Esophagus muscularis mucosa (tissue), 4 donors: Measurements from ENCODE around the gene KANSL1. TPM values are rescaled to one million over a fixed set of nuclear protein-coding genes. Genes with fewer than 3 reads are reported as not detected.

Source experiments
- DNase-seq: peaks from one replicate; pipeline ENCODE4 v3.0.0-alpha.2; 2017; ENCODE audit errors: extremely low spot score
- H3K27ac ChIP-seq, 4 donors: fragments of 200-600 bp; sonication (generic); replicated peaks in 1 of 4; 1 replicate in 3 of 4; 2 replicates in 1 of 4; pipeline ENCODE4 v1.5.1; 2016 to 2019; ENCODE audit warnings: mild to moderate bottlenecking in 1 of 4
- H3K27me3 ChIP-seq, 4 donors: fragments of 200-600 bp; sonication (generic); one replicate each; pipeline versions ENCODE4 v1.5.1 to v1.6.0; 2016 to 2019
- H3K36me3 ChIP-seq, 4 donors: fragments of 200-600 bp; sonication (generic); one replicate each; pipeline ENCODE4 v1.5.1; 2016 to 2019
- H3K4me1 ChIP-seq, 4 donors: fragments of 200-600 bp; sonication (generic); one replicate each; pipeline ENCODE4 v1.5.1; 2016 to 2019
- H3K4me3 ChIP-seq, 4 donors: fragments of 200-600 bp; sonication (generic); 1 replicate in 2 of 4; 2 replicates in 2 of 4; pipeline ENCODE4 v1.5.1; 2016 to 2019; ENCODE audit warnings: mild to moderate bottlenecking in 4 of 4, moderate library complexity in 1 of 4
- H3K9me3 ChIP-seq, 4 donors: fragments of 200-600 bp; sonication (generic); 1 replicate in 3 of 4; 2 replicates in 1 of 4; pipeline ENCODE4 v1.5.1; 2016 to 2019
- EP300 ChIP-seq: sonication (generic); formaldehyde crosslinking; IDR thresholded peaks from one replicate; pipeline ENCODE4 v1.6.1; 2017; ENCODE audit warnings: antibody characterized with exemption
- POLR2A ChIP-seq: fragments of 450-650 bp; IDR thresholded peaks from one replicate; pipeline ENCODE4 v1.6.1; 2017; ENCODE audit warnings: antibody characterized with exemption, moderate library complexity, mild to moderate bottlenecking, low read depth
- POLR2AphosphoS5 ChIP-seq, 2 donors: sonication (generic); formaldehyde crosslinking; IDR thresholded peaks; one replicate each; pipeline ENCODE4 v1.6.1; 2017; ENCODE audit warnings: antibody characterized with exemption in 2 of 2
- WGBS: methylation state at CpG from one replicate; pipeline ENCODE4 v1.1.5; 2018; 5-methylcytosine and 5-hydroxymethylcytosine counted together
- intact Hi-C: fragments of 100-400 bp; cut with DNase I; formaldehyde crosslinking; loops from one replicate; pipeline ENCODE4 v1.15.1; 2023
- total RNA-seq, 4 donors: library from RNA; depleted of rRNA; stranded (reverse); fragments of >200 nt; gene quantifications; one replicate each; pipeline versions ENCODE4 v1.1.0 to v1.2.1, GENCODE V29; 2016
- TF ChIP-seq, protein P1 (sequence below), 3 experiments: fragments of 200-600 bp in 2 of 3; fragments of 450-650 bp in 1 of 3; sonication (generic) in 2 of 3; IDR thresholded peaks; one replicate each; pipeline ENCODE4 v1.5.1; 2017 to 2019; ENCODE audit warnings: antibody characterized with exemption in 3 of 3, mild to moderate bottlenecking in 2 of 3, moderate library complexity in 1 of 3

KANSL1 gene
- total RNA-seq, 4 donors from 2014 or later, result 55.0 to 124 (median 70.0) TPM

- Histone ChIP-seq H3K27me3 (no peaks in the 10 kb centered on the region), H3K36me3 (peaks cover 34 to 89% (median 59%) of the 10 kb centered on the region in 4 donors), H3K9me3 (no peaks in the 10 kb centered on the region), H3K4me3 (no peak overlapping the region), H3K27ac (no peak overlapping the region), H3K4me1 (peaks cover 8 to 20% (median 13%) of the 10 kb centered on the region in 4 donors)
- no peak for DNase-seq
- 83% methylated on average over 4 of the region's 4 CpGs for WGBS
- intact Hi-C loops, result no loop called here
- TF ChIP-seq, protein P1, sequence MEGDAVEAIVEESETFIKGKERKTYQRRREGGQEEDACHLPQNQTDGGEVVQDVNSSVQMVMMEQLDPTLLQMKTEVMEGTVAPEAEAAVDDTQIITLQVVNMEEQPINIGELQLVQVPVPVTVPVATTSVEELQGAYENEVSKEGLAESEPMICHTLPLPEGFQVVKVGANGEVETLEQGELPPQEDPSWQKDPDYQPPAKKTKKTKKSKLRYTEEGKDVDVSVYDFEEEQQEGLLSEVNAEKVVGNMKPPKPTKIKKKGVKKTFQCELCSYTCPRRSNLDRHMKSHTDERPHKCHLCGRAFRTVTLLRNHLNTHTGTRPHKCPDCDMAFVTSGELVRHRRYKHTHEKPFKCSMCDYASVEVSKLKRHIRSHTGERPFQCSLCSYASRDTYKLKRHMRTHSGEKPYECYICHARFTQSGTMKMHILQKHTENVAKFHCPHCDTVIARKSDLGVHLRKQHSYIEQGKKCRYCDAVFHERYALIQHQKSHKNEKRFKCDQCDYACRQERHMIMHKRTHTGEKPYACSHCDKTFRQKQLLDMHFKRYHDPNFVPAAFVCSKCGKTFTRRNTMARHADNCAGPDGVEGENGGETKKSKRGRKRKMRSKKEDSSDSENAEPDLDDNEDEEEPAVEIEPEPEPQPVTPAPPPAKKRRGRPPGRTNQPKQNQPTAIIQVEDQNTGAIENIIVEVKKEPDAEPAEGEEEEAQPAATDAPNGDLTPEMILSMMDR (IDR thresholded peaks at IDR 0.05), result no peak
Observed at GRCh38 chr17:46028981-46029565, 164.2 kb downstream of the KANSL1 start.

DNA sequence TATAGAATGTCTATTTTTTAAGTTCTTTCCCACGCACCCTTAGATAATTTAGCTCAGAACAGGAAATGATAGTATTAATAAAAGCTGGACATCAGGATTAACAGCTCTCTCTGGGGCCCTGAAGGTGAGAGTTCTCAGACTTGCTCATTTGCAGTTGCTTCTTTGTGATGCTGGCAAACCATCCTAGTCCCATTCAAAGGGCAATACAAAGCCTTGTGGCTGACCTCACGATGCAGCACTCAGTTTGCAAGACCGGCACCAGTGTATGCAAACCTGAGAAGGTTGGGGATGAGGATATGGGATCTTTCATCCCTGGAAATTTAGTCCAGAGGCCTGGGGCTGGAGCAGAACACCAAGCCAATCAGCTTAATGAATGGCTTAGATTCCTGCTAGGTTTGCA lies 164.9 kb downstream of the KANSL1 start:
- Histone ChIP-seq H3K4me1 (peaks cover 8 to 20% (median 13%) of the 10 kb centered on the region in 4 donors), H3K9me3 (no peaks in the 10 kb centered on the region), H3K4me3 (no peak overlapping the region), H3K27ac (no peak overlapping the region), H3K27me3 (no peaks in the 10 kb centered on the region), H3K36me3 (peaks cover 27 to 89% (median 52%) of the 10 kb centered on the region in 4 donors)
- TF ChIP-seq POLR2A (no peak), EP300 (no peak), POLR2AphosphoS5 (IDR thresholded peaks at IDR 0.05) (no peak)
- TF ChIP-seq, protein P1 (IDR thresholded peaks at IDR 0.05), result no peak
- DNase-seq, result no peak
- intact Hi-C loops, result no loop called here
- WGBS, result 87% methylated on average over 2 of the region's 3 CpGs

GRCh38 chr17:46027976-46028325 lies 165.3 kb downstream of the KANSL1 start:
- intact Hi-C loops, result no loop called here
- WGBS, result 83% methylated on average over 4 of the region's 4 CpGs

GRCh38 chr17:46027048-46027975 lies 165.9 kb downstream of the KANSL1 start:
- H3K36me3 ChIP-seq, result peaks cover 19 to 86% (median 47%) of the 10 kb centered on the region in 4 donors
- no peaks in the 10 kb centered on the region for H3K27me3 ChIP-seq
- no peak for TF ChIP-seq POLR2A
- TF ChIP-seq POLR2AphosphoS5 (IDR thresholded peaks at IDR 0.05), result no peak
- TF ChIP-seq, protein P1 (IDR thresholded peaks at IDR 0.05), result no peak
- TF ChIP-seq EP300, result no peak
- WGBS, result 70% methylated on average over 11 of the region's 12 CpGs
- H3K27ac ChIP-seq, result peak overlapping the region; percentile 1 to 36 (median 16)
- H3K9me3 ChIP-seq, result no peaks in the 10 kb centered on the region
- intact Hi-C loops, result no loop called here
- H3K4me1 ChIP-seq, result peaks cover 8 to 20% (median 13%) of the 10 kb centered on the region in 4 donors
- no peak for DNase-seq
- no peak overlapping the region for H3K4me3 ChIP-seq

More at GRCh38 chr17:46027976-46028325, 165.3 kb downstream of the KANSL1 start:
- Histone ChIP-seq H3K27me3 (no peaks in the 10 kb centered on the region), H3K9me3 (no peaks in the 10 kb centered on the region), H3K4me3 (no peak overlapping the region), H3K27ac (peak overlapping the region; percentile 1 to 28 (median 10)), H3K4me1 (peaks cover 8 to 20% (median 13%) of the 10 kb centered on the region in 4 donors), H3K36me3 (peaks cover 23 to 86% (median 48%) of the 10 kb centered on the region in 4 donors)
- TF ChIP-seq EP300, result no peak
- TF ChIP-seq POLR2AphosphoS5 (IDR thresholded peaks at IDR 0.05), result no peak
- TF ChIP-seq, protein P1 (IDR thresholded peaks at IDR 0.05), result no peak
- TF ChIP-seq POLR2A, result no peak
- no peak for DNase-seq
